Natural killer cell (primary cell): Measurements from ENCODE around the gene EPS8L2. TPM values are rescaled to one million over a fixed set of nuclear protein-coding genes. Genes with fewer than 3 reads are reported as not detected.

Experiments used
- ATAC-seq, 3 donors: fragments of 150-1000 bp in 2 of 3; fragments of 200-7000 bp in 1 of 3; cut with Tn5 transposase; 1 replicate in 1 of 3; 2 replicates in 2 of 3; pipeline ENCODE4 v1.10.0; 2021; ENCODE audit warnings: mild to moderate bottlenecking in 2 of 3, moderate library complexity in 2 of 3
- DNase-seq, 2 donors: peaks; one replicate each; pipeline versions ENCODE4 v3.0.0 to v3.0.0-alpha.2; 2013 to 2021; ENCODE audit warnings: mixed read lengths in 1 of 2
- H3K27ac ChIP-seq: one replicate; pipeline ENCODE4 v1.5.1; 2013; ENCODE audit warnings: mild to moderate bottlenecking, low read length
- H3K27me3 ChIP-seq: one replicate; pipeline ENCODE4 v1.6.1; 2013; ENCODE audit warnings: low read length; ENCODE audit not compliant: control insufficient read depth, insufficient read depth
- H3K36me3 ChIP-seq: one replicate; pipeline ENCODE4 v1.6.1; 2013; ENCODE audit warnings: low read length; ENCODE audit not compliant: control insufficient read depth, insufficient read depth
- H3K4me1 ChIP-seq: one replicate; pipeline ENCODE4 v1.6.1; 2013; ENCODE audit warnings: low read length; ENCODE audit not compliant: control insufficient read depth, insufficient read depth
- H3K4me3 ChIP-seq: one replicate; pipeline ENCODE4 v1.5.1; 2013; ENCODE audit warnings: low read length
- H3K9me3 ChIP-seq: one replicate; pipeline ENCODE4 v1.6.1; 2013; ENCODE audit warnings: low read length; ENCODE audit not compliant: control insufficient read depth, insufficient read depth
- H3K27ac Mint-ChIP-seq, 2 donors: one replicate each; pipeline ENCODE4 v1.8.0; 2022; ENCODE audit warnings: mild to moderate bottlenecking in 2 of 2, mixed read lengths in 2 of 2, moderate library complexity in 1 of 2
- H3K27me3 Mint-ChIP-seq, 2 donors: one replicate each; pipeline ENCODE4 v1.8.0; 2022; ENCODE audit warnings: low read depth in 2 of 2, mixed read lengths in 2 of 2
- H3K36me3 Mint-ChIP-seq: one replicate; pipeline ENCODE4 v1.8.0; 2022; ENCODE audit warnings: mixed read lengths
- H3K4me1 Mint-ChIP-seq, 2 donors: one replicate each; pipeline ENCODE4 v1.8.0; 2022; ENCODE audit warnings: mixed read lengths in 2 of 2
- H3K4me3 Mint-ChIP-seq: one replicate; pipeline ENCODE4 v1.8.0; 2022; ENCODE audit warnings: mild to moderate bottlenecking, moderate library complexity, mixed read lengths
- H3K9me3 Mint-ChIP-seq, 2 donors: one replicate each; pipeline ENCODE4 v1.8.0; 2022; ENCODE audit warnings: mixed read lengths in 2 of 2
- CTCF ChIP-seq: fragments of 200-600 bp; IDR thresholded peaks from one replicate; pipeline ENCODE4 v1.8.0; 2022; ENCODE audit warnings: antibody characterized with exemption
- WGBS: methylation state at CpG from one replicate; pipeline ENCODE4 v1.1.7; 2013; ENCODE audit warnings: missing lambda C conversion rate; ENCODE audit not compliant: insufficient coverage; 5-methylcytosine and 5-hydroxymethylcytosine counted together
- intact Hi-C: fragments of 100-400 bp; cut with micrococcal nuclease; formaldehyde crosslinking; loops from one replicate; pipeline ENCODE4 v1.14.2; 2022
- total RNA-seq, 4 donors: library from RNA; stranded (reverse); fragments of 120-200 nt in 1 of 4; gene quantifications; one replicate each; pipeline versions ENCODE4 v1.2.3 to v1.2.4, GENCODE V29; 2013 to 2022

EPS8L2 gene
- total RNA-seq, 3 donors from 2014 or later (not counting 1 experiment from before 2014, with no cell fraction given), result 6.9 to 10.9 (median 9.3) TPM

- Mint-ChIP-seq H3K4me3 (no peak overlapping the region), H3K9me3 (no peaks in the 10 kb centered on the region), H3K27ac (peak overlapping the region in 1 of 2 donors; percentile 66), H3K4me1 (peaks cover 6 to 11% of the 10 kb centered on the region in 2 donors), H3K36me3 (no peaks in the 10 kb centered on the region), H3K27me3 (peaks cover 5 to 7% of the 10 kb centered on the region in 2 donors)
- ATAC-seq (no peak), DNase-seq (peak in 1 of 2 donors; percentile 14)
- no peaks in the 10 kb centered on the region for H3K9me3 ChIP-seq
- no peaks in the 10 kb centered on the region for H3K36me3 ChIP-seq
- WGBS, result 95% methylated on average over 12 of the region's 12 CpGs
- no peak overlapping the region for H3K27ac ChIP-seq
- intact Hi-C loops, result loop anchor here (10.0 kb wide), 2 partner anchors 72 to 112 kb away; partner anchors contain the start of gene IRF7
- no peak for TF ChIP-seq CTCF
- no peak overlapping the region for H3K4me3 ChIP-seq
- H3K4me1 ChIP-seq, result peaks cover 38% of the 10 kb centered on the region
- peaks cover 3% of the 10 kb centered on the region for H3K27me3 ChIP-seq
These were observed 21.3 kb downstream of the EPS8L2 start for GRCh38 chr11:727281-727701.

- no peak overlapping the region for H3K27ac Mint-ChIP-seq
- Histone ChIP-seq H3K4me1 (peaks cover 32% of the 10 kb centered on the region), H3K27ac (no peak overlapping the region), H3K36me3 (no peaks in the 10 kb centered on the region), H3K27me3 (no peaks in the 10 kb centered on the region), H3K4me3 (no peak overlapping the region), H3K9me3 (no peaks in the 10 kb centered on the region)
- peak; percentile 97 for TF ChIP-seq CTCF
- peak; percentile 76 to 88 for DNase-seq
- H3K9me3 Mint-ChIP-seq, result no peaks in the 10 kb centered on the region
- H3K27me3 Mint-ChIP-seq, result peaks cover 4 to 7% of the 10 kb centered on the region in 2 donors
- peak; percentile 80 to 90 (median 84) for ATAC-seq
- no peak overlapping the region for H3K4me3 Mint-ChIP-seq
- intact Hi-C loops, result loop anchor here (10.0 kb wide), 2 partner anchors 73 to 113 kb away; partner anchors contain the start of gene IRF7
- WGBS, result 39% methylated on average over 30 of the region's 31 CpGs
- no peaks in the 10 kb centered on the region for H3K36me3 Mint-ChIP-seq
- H3K4me1 Mint-ChIP-seq, result peaks cover 4 to 9% of the 10 kb centered on the region in 2 donors
These were observed 22.1 kb downstream of the EPS8L2 start for GRCh38 chr11:727859-728748.

GRCh38 chr11:728901-729491, 23.0 kb downstream of the EPS8L2 start:
- Histone ChIP-seq H3K4me3 (no peak overlapping the region), H3K36me3 (no peaks in the 10 kb centered on the region), H3K27ac (no peak overlapping the region), H3K9me3 (no peaks in the 10 kb centered on the region), H3K27me3 (no peaks in the 10 kb centered on the region), H3K4me1 (peaks cover 30% of the 10 kb centered on the region)
- 92% methylated on average over 15 of the region's 15 CpGs for WGBS
- no peak overlapping the region for H3K4me3 Mint-ChIP-seq
- intact Hi-C loops, result loop anchor here (10.0 kb wide), 2 partner anchors 74 to 114 kb away; partner anchors contain the start of gene IRF7
- ATAC-seq, result no peak
- no peaks in the 10 kb centered on the region for H3K9me3 Mint-ChIP-seq
- peaks cover 0 to 3% of the 10 kb centered on the region in 2 donors for H3K27me3 Mint-ChIP-seq
- H3K4me1 Mint-ChIP-seq, result peaks cover 0 to 5% of the 10 kb centered on the region in 2 donors
- DNase-seq, result no peak
- H3K27ac Mint-ChIP-seq, result no peak overlapping the region
- no peak for TF ChIP-seq CTCF
- H3K36me3 Mint-ChIP-seq, result no peaks in the 10 kb centered on the region
